Measurements from ENCODE around the gene MKS1.

MKS1 gene

GRCh38 chr17:58156839-58157803 lies 61.9 kb downstream of the MKS1 start:
- no peak for FAIRE-seq
